ENCODE results near the gene NME4.

GRCh38 chr16:361341-361871 is 35.6 kb upstream of the NME4 start:
- TF ChIP-seq CTCF (IDR thresholded peaks at IDR 0.05), result no peak
- TF ChIP-seq POLR2A (IDR thresholded peaks at IDR 0.05), result no peak

Data from esophagus squamous epithelium (tissue), 4 donors.